Lung (tissue), 12 donors: ENCODE measurements around the gene RAD50. TPM values are rescaled to one million over a fixed set of nuclear protein-coding genes. Genes with fewer than 3 reads are reported as not detected.

ENCODE experiments used
- ATAC-seq: fragments of 200-7000 bp; cut with Tn5 transposase; one replicate; pipeline ENCODE4 v1.9.1; 2020; ENCODE audit warnings: moderate number of reproducible peaks; ENCODE audit not compliant: insufficient read depth, low FRiP score
- DNase-seq, 3 donors: peaks; one replicate each; pipeline ENCODE4 v3.0.0-alpha.2; 2013 to 2017
- H3K27ac ChIP-seq, 2 donors: one replicate each; pipeline ENCODE4 v1.5.1; 2013; ENCODE audit warnings: mild to moderate bottlenecking in 2 of 2, moderate library complexity in 2 of 2, control low read depth in 1 of 2, inconsistent platforms in 1 of 2, low read depth in 1 of 2, low read length in 1 of 2
- H3K27me3 ChIP-seq, 3 donors: one replicate each; pipeline ENCODE4 v1.5.1; 2013; ENCODE audit warnings: low read length in 2 of 3; ENCODE audit not compliant: control insufficient read depth in 3 of 3, insufficient read depth in 3 of 3
- H3K36me3 ChIP-seq, 4 donors: one replicate each; pipeline ENCODE4 v1.5.1; 2013; ENCODE audit warnings: low read length in 4 of 4, mild to moderate bottlenecking in 1 of 4, moderate library complexity in 1 of 4; ENCODE audit not compliant: control insufficient read depth in 4 of 4, insufficient read depth in 4 of 4
- H3K4me1 ChIP-seq, 5 donors: one replicate each; pipeline ENCODE4 v1.5.1; 2013; ENCODE audit warnings: low read length in 5 of 5, mild to moderate bottlenecking in 2 of 5, moderate library complexity in 1 of 5; ENCODE audit not compliant: control insufficient read depth in 5 of 5, insufficient read depth in 5 of 5
- H3K4me3 ChIP-seq: one replicate; pipeline ENCODE4 v1.5.1; 2013; ENCODE audit warnings: mild to moderate bottlenecking, control low read depth, moderate library complexity
- H3K9ac ChIP-seq, 2 donors: one replicate each; pipeline ENCODE4 v1.5.1; 2013; ENCODE audit warnings: low read length in 2 of 2, control low read depth in 1 of 2; ENCODE audit not compliant: insufficient read depth in 1 of 2
- H3K9me3 ChIP-seq, 4 donors: one replicate each; pipeline ENCODE4 v1.5.1; 2013; ENCODE audit warnings: low read length in 3 of 4, mild to moderate bottlenecking in 1 of 4, moderate library complexity in 1 of 4; ENCODE audit not compliant: control insufficient read depth in 4 of 4, insufficient read depth in 3 of 4
- WGBS, 2 donors: extraction: QIAGEN DNeasy Blood & Tissue Kit; methylation state at CpG; one replicate each; pipeline ENCODE4 v1.1.7; 2013; 5-methylcytosine and 5-hydroxymethylcytosine counted together
- polyA plus RNA-seq, 2 donors: library from polyadenylated mRNA; stranded (reverse); fragments of 200-250 nt; gene quantifications; one replicate each; pipeline ENCODE4 v1.2.1, GENCODE V29; 2013
- total RNA-seq, 2 donors: library from RNA; depleted of rRNA in 1 of 2; stranded (reverse); fragments of >200 nt in 1 of 2; gene quantifications; one replicate each; pipeline ENCODE4 v1.2.1, GENCODE V29; 2014 to 2021
- TF ChIP-seq, protein P1 (sequence below): IDR thresholded peaks from 2 replicates; pipeline ENCODE4 v1.5.1; 2012; ENCODE audit warnings: mild to moderate bottlenecking; ENCODE audit errors: control extremely low read depth, extremely low read depth
- donor health status: control.
- donor health status: control.
- donor health status: Bipolar disorder and iron deficiency.
- donor health status: healthy.
- donor health status: DM: yes; HTN: yes; CAD: no.

Gene RAD50
- total and polyA plus RNA-seq, 4 donors = 8.2 to 46.7 (median 18.8) TPM

DNA sequence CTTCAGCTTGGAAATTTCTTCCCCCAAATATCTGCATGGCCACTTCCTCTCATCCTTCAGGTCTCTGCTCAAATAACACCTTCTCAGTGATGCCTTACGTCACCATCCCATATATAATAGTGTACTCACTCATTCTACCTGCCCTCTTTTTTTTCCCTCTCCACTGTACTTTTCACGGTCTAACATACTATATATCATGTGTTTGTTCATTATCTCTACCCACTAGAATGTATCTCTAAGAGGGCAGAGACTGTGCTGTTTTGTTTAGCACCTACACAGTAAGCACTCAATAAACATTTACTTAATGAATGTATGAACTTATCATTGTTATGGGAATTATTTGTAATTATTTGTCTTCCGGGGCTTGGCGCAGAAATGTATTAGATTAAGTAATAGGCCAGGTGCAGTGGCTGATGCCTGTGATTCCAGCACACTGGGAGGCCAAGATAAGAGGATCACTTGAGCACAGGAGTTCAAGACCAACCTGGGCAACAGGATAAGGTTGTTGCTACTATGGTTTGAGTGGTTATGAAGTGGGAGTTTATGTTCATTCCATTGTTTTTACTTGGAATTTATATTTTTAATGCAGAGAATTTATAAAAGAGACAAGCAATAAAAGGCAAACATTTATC, 95.2 kb downstream of the RAD50 start:
- ATAC-seq (no peak), DNase-seq (no peak)
- Histone ChIP-seq H3K27me3 (peaks cover 0 to 32% (median 30%) of the 10 kb centered on the region in 3 donors), H3K4me1 (peaks cover 0 to 11% (median 0%) of the 10 kb centered on the region in 5 donors), H3K27ac (no peak overlapping the region), H3K36me3 (no peaks in the 10 kb centered on the region), H3K9ac (no peak overlapping the region), H3K4me3 (no peak overlapping the region), H3K9me3 (peaks cover 0 to 8% (median 2%) of the 10 kb centered on the region in 4 donors)
- TF ChIP-seq, protein P1, sequence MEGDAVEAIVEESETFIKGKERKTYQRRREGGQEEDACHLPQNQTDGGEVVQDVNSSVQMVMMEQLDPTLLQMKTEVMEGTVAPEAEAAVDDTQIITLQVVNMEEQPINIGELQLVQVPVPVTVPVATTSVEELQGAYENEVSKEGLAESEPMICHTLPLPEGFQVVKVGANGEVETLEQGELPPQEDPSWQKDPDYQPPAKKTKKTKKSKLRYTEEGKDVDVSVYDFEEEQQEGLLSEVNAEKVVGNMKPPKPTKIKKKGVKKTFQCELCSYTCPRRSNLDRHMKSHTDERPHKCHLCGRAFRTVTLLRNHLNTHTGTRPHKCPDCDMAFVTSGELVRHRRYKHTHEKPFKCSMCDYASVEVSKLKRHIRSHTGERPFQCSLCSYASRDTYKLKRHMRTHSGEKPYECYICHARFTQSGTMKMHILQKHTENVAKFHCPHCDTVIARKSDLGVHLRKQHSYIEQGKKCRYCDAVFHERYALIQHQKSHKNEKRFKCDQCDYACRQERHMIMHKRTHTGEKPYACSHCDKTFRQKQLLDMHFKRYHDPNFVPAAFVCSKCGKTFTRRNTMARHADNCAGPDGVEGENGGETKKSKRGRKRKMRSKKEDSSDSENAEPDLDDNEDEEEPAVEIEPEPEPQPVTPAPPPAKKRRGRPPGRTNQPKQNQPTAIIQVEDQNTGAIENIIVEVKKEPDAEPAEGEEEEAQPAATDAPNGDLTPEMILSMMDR = no peak
- WGBS, 2 donors = 73 to 90% methylated on average over 4 of the region's 4 CpGs

DNA sequence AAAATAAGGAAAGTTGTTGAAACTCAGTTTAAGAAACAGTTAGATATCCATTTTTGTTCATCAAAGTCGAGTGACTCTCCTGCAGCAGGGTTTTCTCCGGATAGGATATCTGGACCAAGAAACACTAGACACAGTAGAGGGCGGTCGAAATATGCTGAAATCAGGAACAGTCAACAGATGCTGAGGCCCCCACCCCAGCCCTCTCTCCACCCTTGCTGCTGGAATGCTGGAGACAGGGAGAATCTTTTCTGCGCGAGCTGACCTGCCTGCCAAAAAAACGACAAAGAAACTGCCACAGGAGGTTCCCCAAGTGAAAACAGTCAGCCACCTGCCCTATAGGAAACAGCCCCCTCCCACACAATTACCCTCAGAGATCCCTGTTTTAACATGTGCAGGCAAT, 96.9 kb downstream of the RAD50 start:
- H3K27me3 ChIP-seq = peaks cover 0 to 32% (median 30%) of the 10 kb centered on the region in 3 donors
- ATAC-seq (no peak), DNase-seq (no peak)

DNA sequence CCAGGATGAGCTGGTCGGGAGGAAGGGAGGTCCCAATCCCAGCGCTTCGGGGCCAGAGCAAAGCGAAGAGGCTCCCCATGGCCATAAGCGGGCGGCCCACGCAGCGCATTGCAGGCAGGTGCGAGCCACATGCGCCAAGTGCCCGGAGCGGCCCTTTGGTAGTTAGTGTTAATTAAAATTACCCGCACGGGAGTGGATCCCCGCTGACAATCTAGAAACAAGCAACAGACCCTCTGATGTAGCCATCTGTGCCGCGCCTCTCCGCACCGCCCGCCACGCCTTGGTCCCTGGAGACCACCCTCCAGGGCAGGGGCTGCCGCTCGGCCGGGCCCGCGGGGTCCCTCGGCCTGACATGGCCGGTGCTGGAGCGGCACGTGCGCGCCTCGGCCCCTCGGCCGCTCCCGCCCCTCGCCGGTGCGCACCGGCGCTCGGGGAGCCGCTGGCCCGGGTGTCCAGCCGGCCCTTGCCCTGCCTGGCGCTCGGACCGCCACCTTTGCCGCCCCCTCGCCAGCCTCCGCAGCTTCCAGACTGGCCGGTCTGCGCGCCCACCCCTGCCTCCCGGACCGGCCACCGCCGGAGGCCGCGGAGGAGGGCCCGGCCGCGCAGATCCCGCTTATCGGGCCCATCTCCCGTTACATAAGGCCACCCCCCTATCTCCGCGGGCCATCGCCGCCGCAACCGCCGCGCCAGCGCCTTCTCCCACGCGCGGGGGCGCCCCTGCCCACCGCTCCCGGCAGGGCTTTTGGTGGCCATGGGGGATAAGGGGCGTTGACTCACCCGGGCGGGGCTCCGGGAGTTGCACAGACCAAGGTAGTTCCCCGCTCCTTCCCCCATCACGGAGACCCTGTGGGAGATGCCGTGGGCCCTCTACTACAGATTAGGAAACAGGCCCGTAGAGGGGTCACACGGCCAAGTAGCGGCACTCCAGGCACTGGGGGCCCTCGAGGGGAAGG, 99.3 kb downstream of the RAD50 start:
- Histone ChIP-seq H3K36me3 (no peaks in the 10 kb centered on the region), H3K4me1 (peaks cover 0 to 11% (median 0%) of the 10 kb centered on the region in 5 donors), H3K27me3 (peaks cover 0 to 32% (median 30%) of the 10 kb centered on the region in 3 donors), H3K9ac (no peak overlapping the region), H3K9me3 (no peaks in the 10 kb centered on the region), H3K27ac (no peak overlapping the region), H3K4me3 (peak overlapping the region; percentile 17)
- ATAC-seq (no peak), DNase-seq (peak; percentile 44 to 52 (median 45))
- TF ChIP-seq, protein P1 = no peak
- WGBS, 2 donors = 5 to 7% methylated on average over 88 to 92 of the region's 92 CpGs

More for the DNA sequence above, 96.9 kb downstream of the RAD50 start:
- Histone ChIP-seq H3K9ac (no peak overlapping the region), H3K4me1 (peaks cover 0 to 11% (median 0%) of the 10 kb centered on the region in 5 donors), H3K4me3 (no peak overlapping the region), H3K9me3 (peaks cover 0 to 2% (median 0%) of the 10 kb centered on the region in 4 donors), H3K27ac (no peak overlapping the region), H3K36me3 (no peaks in the 10 kb centered on the region)
- TF ChIP-seq, protein P1 = no peak
- 42 to 50% methylated on average over 7 of the region's 7 CpGs for WGBS, 2 donors
